Kidney glomerular epithelial cell (primary cell): ENCODE data around the gene ZNRD2.
A peak's percentile ranks its signal among the peaks of the same experiment; 100 is the strongest.

Experiments
- DNase-seq: peaks from one replicate; lab custom pipeline; 2025; lab: John Stamatoyannopoulos, UW

Gene ZNRD2

DNA sequence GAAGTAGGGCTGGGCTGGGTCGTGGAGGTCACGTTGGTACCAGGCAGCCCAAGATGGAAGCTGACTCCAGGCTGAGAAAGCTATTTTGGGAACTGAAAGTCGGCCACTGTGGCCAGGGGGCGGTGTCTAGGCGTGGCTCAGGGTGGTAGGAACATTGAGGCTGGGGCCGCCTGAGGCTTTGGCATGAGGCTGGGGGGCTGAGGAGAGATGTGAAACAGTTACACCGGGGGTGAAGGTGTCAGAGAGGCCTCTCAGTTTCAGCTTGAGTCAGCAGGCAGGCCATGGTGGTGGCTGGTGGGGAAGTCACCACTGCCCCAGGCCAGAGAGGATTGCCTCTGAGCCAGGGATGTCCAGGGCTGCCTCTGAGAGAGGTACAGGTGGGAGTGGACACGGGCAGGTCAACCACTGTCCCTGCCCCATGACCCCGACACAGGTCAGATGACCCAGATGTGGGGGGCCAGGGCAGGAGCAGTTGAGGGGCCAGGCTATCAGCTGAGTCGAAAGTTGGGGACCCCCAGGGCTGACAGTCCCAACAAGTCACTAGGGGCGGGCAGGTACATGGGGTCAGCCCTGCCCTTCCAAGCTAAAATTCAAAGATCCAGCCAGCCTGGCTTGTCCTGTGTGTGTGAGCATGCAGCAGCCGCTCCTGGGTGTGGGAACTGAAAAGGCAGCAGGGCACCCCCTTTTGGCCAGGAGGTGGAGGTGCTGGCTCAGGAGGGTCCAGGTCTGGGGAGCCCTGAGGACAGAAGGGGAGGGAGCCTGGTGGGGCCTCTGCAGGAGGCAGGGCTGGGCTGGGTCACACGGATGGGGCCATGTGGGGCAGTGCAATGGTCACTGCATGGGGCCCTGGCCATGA is 18.1 kb downstream of the ZNRD2 start:
- peak; percentile 27 for DNase-seq

DNA sequence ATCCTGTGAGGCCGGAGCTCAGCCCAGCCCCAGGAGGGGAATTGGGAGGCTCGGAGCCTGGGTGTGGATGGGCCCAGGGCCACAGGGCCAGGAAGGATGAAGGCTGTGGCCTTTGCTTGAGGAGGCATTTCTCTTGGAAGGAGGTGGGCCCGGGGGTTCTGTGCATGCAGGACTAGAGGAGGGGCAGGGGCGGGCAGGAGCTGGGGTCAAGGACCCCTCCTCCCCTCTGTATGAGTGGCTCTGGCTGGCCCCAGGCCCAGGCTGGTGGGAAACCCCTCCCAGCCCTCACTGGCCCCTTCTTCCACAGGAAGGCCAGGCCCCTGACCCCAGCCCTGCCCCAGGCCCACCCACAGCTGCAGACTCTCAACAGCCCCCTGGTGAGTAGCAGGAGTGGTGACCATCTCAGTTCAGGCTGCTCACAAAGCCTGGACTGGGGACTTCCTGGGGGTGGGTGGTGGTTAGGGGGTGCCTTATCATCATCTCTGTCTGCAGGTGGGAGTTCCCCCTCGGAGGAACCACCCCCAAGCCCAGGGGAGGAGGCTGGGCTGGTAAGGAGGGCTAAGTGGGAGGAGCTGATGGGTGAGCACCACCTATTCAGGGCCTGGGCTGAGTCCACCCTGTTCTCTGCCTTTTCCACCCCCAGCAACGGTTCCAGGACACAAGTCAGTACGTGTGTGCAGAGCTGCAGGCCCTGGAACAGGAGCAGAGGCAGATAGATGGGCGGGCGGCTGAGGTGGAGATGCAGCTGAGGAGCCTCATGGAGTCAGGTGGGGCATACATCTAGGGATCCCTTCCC is 19.4 kb downstream of the ZNRD2 start:
- no peak for DNase-seq

DNA sequence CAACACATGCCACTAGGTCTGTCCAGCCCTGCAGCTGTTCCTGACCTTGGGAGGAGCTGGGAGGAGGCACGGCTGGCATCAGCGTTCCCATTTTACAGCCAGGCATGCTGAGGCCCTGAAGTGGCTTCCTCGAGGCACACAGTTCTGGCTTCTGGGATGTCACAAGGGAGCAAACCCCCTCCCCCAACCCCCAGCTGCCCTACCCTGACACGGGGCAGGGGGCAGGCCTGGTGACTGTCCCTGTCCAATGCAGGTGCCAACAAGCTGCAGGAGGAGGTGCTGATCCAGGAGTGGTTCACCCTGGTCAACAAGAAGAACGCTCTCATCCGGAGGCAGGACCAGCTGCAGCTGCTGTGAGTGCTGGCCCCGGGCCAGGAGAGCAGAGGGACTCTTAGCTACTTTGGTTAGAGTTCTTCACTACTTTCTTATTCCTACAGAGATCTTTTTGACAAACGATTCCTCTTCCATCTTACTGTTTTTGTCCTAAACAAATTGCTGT is 20.0 kb downstream of the ZNRD2 start:
- DNase-seq, result no peak

DNA sequence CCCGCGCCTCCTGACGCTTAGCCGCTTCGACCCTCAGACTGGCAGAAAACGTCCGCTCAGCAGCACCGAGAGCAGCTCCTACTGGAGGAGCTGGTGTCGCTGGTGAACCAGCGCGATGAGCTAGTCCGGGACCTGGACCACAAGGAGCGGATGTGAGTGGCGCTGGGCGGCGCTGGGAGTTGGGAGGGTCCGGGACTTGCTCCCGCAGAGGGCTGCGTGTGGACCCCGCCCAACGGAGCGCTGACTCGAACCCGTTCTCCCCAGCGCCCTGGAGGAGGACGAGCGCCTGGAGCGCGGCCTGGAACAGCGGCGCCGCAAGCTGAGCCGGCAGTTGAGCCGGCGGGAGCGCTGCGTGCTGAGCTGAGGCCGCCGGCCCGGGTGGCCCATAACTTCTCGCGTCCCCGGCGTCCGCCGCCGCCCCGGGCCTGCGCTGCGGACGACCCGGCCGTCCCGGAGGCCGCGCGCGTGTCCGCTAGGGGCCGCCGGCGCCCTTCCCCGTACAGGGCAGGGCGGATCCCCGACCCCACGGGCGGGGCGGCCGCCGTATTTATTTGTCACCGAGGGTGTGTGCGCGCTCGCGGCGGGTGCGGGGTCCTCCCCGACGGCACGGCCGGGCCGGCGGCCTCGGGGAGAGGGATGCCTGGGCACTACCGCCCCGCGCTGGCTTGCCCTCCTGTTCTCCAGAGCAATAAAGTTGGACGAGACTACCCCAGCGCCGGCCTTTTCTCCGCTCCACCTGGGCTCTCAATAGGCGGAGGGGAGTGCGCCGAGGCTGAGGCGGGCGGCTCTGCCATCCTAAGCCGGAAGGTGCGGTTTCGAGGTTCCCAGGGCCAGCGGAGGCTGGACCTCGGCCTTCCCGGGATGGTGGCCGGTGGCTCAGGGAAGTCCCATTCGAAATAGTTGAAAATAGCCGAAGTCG is 21.9 kb downstream of the ZNRD2 start:
- no peak for DNase-seq

DNA sequence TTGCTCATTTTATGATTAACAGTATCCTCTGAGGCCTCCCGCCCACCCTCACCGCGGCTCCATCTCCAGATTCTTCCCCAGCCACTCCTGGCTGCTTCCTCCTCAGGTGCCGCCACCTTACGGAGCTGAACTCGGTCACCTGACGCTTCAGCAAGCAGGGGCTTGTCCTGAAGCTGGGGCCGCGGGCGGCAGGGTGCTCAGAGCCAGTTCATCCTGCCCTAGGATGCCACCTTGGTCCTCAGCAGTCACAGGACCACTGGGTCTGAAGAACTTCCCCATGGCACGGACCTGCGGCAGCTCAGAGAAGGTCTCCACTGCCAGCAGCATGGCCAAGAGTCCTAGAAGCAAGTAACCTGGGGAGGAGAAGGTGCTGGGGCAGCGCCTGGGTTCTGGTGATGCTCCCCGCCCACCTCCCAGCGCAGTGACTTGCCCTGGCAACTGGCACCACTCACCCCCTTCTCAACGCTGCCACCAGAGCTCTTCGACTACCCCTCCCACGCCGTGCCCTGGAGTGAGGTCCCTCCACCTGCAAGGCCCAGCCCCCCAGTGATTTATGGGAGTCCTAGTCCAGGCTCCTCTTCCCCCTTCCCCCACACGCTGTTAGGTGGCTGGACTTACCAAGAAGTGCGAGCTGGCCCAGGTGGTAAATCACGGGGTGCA is 22.7 kb downstream of the ZNRD2 start:
- DNase-seq, result no peak

DNA sequence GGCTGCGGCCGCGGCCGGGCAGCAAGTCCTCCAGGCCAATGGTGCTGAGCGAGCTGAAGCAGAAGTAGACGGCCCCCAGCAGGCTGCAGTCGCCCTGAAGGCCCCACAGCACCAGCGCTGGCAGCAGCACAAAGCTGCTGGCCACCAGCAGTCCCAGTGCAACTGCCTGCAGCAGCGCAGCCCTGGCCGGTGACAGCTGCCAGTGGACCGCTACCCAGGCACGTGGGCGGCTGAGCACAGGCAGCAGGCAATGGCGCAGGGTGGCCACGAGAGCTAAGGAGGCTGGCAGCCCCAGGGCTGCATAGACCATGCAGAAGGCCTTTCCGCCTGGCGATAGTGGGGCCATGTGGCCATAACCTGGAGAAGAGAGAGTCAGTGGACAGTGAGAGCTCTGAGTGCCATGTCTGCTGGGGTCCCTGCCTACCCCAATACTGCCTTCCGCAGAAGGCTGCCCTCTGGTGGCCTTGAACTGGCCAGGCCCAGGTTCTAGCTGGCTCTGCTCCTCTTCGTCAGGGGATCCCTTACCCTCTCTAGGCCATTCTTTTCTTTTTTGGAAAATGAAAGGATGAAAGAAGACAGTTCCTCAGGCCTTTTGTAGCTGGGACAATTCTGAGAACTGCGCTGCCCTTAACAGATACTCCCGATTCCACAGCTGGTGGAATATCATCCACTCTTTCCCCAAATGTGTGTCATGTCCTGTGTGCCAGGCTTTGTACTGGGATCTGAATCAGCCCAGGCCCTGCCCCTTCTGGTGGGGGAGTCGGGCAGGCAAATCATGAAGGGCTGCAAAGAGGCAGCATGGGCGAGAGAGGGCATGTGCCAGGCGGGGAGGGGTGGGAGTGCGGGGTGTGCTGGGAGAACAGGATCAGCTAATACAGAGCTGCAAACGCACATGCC is 23.5 kb downstream of the ZNRD2 start:
- DNase-seq, result no peak

DNA sequence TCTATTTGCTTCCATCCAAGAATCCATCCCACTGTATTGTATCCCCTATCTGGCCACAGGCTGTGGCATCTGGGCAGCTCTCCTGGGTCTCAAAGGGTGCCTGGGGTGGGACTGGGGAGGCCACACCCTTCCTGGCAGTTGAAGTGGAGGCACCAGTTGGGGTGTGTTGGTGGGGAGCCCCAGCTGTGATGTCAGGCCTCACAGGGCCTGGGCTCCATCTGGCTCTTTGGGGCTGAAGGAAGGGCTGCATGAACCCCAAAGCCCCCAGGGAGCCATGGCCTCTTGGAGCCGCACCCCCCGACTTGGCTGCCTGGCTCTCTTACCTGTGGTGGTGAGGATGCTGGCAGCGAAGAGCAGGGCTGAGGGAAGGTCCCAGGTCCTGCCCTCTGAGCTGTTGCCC is 24.9 kb downstream of the ZNRD2 start:
- DNase-seq, result no peak

DNA sequence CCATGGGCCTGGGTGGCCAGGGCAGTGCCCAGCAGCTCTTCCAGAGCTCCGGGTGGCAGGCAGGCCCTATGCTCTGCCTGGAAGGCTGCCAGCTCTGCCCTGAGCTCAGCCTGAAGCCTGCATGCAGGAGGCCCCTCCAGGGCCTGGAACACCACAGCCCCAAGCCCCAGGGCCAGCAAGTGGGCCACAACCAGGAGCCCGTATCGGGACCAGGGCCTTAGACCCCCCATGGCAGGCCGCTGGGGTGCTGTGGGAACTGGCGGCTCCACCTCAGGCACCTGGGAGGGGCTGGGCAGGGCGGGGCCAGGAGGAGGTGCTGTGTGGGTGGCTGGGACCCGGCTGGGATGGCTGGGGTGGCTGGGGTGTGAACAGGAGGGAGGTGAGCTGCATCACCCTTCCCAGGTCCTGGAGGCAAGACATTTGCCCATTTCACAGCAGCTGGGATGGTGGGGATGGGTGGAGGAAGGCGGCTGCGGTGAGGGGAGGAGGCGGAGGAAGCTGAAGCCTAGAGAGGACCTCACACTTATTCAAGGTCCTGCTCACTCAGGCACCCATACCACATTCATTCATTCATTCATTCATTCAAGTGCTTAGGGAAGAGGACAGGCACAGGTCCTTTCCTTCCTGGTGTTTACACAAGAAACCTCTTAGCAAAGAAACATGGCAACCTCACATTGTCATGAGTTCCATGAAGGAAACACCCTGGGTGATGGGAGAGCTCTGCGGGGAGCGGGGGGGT is 25.4 kb downstream of the ZNRD2 start, which contains the start of gene KCNK7:
TSS of gene KCNK7 (minus strand) at position 258 of the 739 bp plus-strand sequence. CDS start at position 230, 28 bp downstream.
- DNase-seq, result no peak

DNA sequence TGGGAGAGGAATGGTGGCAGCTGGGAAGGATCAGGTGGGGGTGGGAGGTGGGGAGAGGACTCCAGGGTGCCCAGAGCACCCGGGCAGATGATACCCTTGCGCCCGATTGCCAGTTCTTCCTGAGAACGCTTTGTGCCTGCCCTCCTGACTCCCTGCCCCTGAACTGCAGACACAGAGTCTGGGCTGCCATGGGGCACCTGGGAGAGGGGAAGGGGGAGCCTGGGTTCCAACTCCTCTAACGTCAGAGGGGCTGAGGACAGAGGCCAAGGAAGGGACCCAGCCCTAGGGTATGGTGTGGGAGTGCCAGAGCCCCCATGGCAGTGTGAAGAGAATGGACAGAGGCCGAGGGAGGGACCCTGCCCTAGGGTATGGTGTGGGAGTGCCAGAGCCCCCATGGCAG is 26.2 kb downstream of the ZNRD2 start:
- DNase-seq, result no peak

DNA sequence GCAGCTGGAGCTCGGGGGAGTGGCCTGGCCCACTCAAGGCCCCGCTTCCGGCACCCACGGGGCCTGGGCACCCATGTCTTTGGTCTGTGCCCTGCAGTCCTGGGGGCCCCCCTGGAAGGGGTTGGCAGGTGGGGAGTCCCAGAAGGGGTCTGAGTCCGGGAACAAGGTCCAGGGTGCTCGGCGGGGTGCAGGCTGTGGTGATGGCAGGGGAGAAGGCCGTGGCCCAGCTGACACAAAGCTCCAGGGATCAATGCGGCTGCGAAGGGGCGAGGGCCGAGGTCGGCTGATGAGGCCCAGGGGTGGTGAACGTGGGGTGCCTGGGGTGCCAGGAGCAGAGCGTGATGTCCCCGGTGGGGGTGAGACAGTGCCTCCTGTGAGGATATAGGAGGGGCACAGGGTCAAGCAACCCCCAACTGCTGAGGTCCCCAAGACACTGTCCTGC is 28.0 kb downstream of the ZNRD2 start:
- no peak for DNase-seq

DNA sequence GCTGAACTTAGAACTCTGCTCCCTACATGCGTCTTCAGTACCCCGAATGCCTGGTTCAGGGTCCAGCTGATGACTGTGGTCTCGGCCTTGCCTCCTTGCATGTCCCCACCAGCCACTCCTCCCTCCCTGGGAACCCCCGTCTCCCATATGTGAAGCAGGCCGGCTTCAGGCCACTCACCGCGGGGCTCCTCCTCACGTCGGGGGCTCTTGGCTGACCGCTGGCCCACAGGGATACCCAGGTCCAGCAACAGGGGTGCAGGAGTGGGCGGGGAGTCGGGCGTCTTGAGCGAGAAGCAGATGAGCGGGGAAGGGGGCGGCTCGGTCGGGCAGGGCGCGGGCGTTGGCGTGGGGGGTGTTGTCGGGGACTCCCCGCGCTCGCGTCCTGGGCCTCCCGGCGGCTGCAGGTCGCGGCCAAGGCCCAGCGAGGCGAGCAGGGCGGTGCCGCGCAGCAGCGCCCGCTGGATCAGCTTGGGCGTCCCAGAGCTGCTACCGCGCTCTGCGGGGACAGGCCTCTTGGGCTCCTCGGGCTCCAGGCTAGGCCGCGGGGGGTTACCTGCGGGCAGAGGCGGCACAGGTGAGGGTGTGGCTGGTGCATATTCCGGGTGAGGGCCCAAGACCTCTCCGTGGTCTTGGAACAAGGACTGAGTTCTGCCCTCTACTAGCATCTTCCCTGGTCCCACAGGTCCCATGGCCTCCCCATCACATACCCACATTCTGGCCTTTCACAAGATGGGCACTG is 29.1 kb downstream of the ZNRD2 start:
- DNase-seq, result no peak

DNA sequence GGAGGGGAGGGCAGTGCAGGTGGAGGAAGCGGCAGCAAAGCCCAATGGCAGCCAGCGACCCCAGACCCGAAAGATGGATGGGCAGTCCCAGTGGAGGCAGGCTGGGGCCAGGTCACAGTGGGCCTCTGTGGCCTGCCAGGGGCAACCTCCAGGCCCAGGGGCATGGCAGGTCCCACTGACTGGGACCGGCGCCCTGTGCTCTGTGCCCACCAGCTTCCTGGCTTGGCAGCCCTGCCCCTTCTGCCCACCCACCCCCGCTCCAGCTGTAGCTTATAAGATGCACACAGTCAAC is 29.6 kb downstream of the ZNRD2 start:
- DNase-seq, result no peak

DNA sequence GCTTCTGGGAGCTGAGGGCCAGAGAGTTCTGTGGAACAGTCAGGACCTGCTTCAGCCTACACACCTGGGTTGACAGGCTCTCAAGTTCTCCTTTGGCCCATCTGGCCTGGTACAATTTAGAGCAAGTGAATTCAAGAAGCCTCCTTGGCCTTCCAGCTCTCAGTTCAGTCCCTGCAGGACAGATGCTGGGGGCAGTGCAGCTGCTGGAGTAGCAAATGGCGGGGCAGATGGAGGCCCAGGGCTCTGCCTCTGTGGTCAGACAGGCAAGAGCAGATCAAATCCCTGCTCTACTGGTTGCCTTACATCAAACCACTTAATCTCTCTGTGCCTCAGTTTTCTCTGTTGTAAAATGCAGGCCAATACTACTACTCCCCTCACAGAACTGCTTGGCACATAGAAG is 34.0 kb downstream of the ZNRD2 start:
- DNase-seq, result no peak

DNA sequence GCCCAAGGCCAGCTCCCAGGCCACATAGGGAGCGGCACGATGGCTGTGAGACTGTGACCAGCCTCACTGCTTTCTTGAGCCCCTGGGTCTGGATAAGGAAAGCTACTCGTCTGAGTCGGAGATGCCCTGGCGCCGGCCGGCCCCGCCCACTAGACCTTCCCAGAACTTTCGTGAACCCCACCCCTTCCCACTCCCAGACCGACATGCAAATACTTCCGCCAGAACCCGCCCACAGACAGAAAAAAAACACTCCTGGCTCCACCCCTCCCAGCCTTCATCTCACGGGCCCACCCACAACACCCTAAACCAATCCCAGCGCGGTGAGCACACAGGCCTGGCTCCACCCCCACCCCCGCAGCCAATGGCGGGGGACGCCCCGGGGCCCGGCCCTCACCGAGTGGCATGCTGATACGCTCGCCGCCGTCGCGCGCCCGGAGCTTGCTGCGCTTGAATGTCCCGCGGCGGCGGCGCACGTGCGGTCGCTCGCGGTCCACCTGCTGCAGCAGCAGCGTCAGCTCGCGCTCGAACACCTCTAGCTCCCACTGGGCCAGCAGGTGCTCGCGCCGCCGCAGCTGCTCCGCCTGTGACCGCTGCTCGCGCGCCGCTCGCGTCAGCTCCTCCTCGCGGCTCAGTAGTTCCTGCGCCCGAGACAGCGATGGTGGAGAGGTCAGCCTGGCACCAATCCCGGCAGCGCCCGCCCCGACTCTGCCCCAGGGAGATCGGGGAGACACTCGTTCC is 36.8 kb downstream of the ZNRD2 start:
- peak; percentile 90 for DNase-seq

DNA sequence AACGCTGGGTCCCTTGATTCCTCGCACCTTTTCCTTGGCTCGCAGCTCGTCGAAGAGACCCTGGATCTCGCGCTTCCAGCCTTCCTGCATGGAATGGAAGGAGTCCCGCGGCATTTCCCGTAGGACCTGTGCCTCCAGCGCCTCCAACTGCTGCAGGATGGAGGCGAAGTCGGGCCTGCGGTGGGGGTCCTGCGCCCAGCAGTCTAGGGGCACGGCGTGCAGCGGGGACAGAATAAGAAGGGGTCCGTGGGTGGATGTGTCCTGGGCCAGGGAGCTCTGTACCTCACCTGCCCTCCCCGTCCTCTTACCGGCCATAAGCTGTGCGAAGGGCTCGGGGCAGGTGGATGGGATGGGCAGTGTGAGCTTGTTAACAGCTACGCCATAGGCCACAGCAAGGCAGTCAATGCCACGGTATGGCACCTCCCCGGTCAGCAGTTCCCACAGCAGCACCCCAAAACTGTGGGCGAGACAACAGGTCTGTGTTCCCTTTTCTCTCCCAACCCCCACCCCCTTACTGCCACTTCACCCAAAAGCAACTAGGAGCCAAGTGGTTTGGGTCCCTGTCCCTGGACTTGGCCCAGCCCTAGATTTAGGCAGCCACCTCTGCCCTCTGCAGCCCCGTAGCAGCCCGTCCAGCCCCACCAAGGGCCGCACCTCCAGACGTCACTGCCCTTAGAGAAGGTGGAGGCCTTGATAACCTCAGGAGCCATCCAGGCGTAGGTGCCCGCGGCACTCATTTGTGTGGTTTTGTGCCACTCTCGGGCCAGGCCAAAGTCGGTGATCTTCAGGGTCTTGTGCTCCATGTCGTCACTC is 37.5 kb downstream of the ZNRD2 start:
- DNase-seq, result no peak

DNA sequence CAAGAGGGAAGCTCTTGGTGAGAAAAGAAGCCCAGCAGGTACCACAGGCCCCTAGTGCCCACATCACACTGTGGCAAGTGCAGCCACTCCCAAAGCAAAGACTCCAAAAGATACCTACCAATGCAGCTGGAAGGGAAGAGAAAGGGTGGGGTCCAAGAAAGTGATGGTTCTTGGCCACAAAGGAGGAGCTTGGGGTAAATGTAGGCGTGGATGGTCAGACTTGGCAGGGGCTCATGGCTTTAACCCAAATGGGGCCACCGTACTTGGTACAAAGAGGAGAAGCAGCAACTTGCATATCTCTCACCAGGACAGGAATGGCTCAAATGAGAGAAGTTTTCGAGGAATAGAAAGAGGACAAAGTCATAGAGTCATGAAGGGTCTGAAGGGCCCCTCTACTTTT is 39.0 kb downstream of the ZNRD2 start:
- no peak for DNase-seq

DNA sequence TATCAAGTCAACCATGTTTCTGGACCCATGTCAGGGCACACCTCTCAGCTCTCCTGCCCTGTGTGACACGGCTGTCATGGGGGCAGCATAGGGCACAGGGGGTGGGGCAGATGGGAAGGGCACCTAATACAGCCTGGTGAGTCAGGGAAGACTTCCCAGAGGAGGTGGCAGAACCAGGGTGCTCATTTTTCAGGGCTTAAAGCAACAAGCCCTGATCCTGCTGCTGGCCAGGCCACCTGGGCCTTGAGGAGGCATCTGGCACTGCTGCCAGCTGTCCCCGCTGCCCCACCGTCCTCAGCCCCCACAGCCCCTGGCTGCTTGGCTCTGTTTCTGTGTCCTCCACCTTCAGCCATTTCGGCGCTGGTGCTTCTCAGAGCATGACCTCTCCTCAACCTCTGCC is 39.4 kb downstream of the ZNRD2 start:
- DNase-seq, result no peak

DNA sequence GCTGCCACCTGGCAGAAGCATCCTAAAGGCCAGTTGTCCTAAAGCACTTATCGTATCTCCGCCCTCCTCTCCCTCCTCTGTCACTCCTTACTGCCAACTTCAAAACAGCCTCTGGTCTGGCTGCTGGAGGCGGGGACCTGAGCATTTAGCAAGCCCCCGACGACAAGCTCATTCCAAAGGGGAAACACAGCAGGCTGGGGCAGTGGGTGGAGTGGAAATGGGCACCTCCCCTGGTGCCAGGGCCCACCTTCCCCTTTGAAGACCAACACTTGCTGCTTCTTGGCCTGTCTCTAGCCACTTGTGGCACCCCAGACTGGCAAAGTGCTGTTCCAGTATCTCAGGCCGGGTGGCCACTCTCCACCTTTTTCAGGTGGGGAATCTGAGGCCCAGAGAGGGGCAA is 40.1 kb downstream of the ZNRD2 start:
- DNase-seq, result no peak
